GM12892 (cell line): ENCODE results near the gene GASK1B.

Experiments used
- DNase-seq: peaks from one replicate; pipeline ENCODE4 v3.0.0; 2011; ENCODE audit not compliant: insufficient read length
- FAIRE-seq: peaks from 2 replicates; lab custom pipeline; 2011; peaks lifted over from hg19 to GRCh38; lab: Jason Lieb, UNC
- POLR2A ChIP-seq: IDR thresholded peaks from 2 replicates; pipeline ENCODE4 v1.6.1; 2011; ENCODE audit warnings: low read depth, low read length, control low read depth
- POLR2AphosphoS5 ChIP-seq: IDR thresholded peaks from 2 replicates; pipeline ENCODE4 v1.6.1; 2011; ENCODE audit warnings: low read depth, low read length, control low read depth
- TAF1 ChIP-seq: IDR thresholded peaks from 2 replicates; pipeline ENCODE4 v1.6.1; 2011; ENCODE audit warnings: low read depth, mild to moderate bottlenecking, control low read depth, low read length, borderline replicate concordance

The GASK1B gene

GRCh38 chr4:158161551-158162354 is 11.1 kb downstream of the GASK1B start:
- DNase-seq (no peak), FAIRE-seq (no peak)
- TF ChIP-seq TAF1, result no peak
- no peak for TF ChIP-seq POLR2AphosphoS5
- TF ChIP-seq POLR2A, result no peak

- FAIRE-seq (no peak), DNase-seq (no peak)
- TF ChIP-seq TAF1 (no peak), POLR2A (no peak), POLR2AphosphoS5 (no peak)
These were observed 13.1 kb downstream of the GASK1B start for GRCh38 chr4:158159718-158160094.

- DNase-seq, result no peak
- no peak for FAIRE-seq
- no peak for TF ChIP-seq TAF1
- no peak for TF ChIP-seq POLR2AphosphoS5
- no peak for TF ChIP-seq POLR2A
These were observed 13.6 kb downstream of the GASK1B start for GRCh38 chr4:158159054-158159717.

- DNase-seq, result no peak
- no peak for FAIRE-seq
These were observed 15.4 kb downstream of the GASK1B start for GRCh38 chr4:158157412-158157811.

GRCh38 chr4:158155656-158156356 is 17.0 kb downstream of the GASK1B start:
- FAIRE-seq (no peak), DNase-seq (no peak)
- no peak for TF ChIP-seq TAF1
- no peak for TF ChIP-seq POLR2A
- no peak for TF ChIP-seq POLR2AphosphoS5

More at GRCh38 chr4:158157412-158157811, 15.4 kb downstream of the GASK1B start:
- TF ChIP-seq POLR2AphosphoS5, result no peak

GRCh38 chr4:158147151-158147550 is 25.7 kb downstream of the GASK1B start:
- DNase-seq (no peak), FAIRE-seq (no peak)
- TF ChIP-seq TAF1 (no peak), POLR2A (no peak), POLR2AphosphoS5 (no peak)

GRCh38 chr4:158146736-158147135 is 26.1 kb downstream of the GASK1B start:
- FAIRE-seq, result no peak
- TF ChIP-seq POLR2AphosphoS5 (no peak), POLR2A (no peak), TAF1 (no peak)
- DNase-seq, result no peak

- FAIRE-seq, result no peak
- no peak for DNase-seq
- TF ChIP-seq TAF1, result no peak
- TF ChIP-seq POLR2AphosphoS5, result no peak
These were observed 33.7 kb downstream of the GASK1B start for GRCh38 chr4:158139086-158139485.

- no peak for TF ChIP-seq TAF1
- TF ChIP-seq POLR2AphosphoS5, result no peak
- no peak for TF ChIP-seq POLR2A
- no peak for FAIRE-seq
- DNase-seq, result no peak
These were observed 38.6 kb downstream of the GASK1B start for GRCh38 chr4:158134222-158134621.

GRCh38 chr4:158133551-158133950 is 39.3 kb downstream of the GASK1B start:
- no peak for DNase-seq
- FAIRE-seq, result no peak
- TF ChIP-seq POLR2AphosphoS5, result no peak
- TF ChIP-seq POLR2A, result no peak
- no peak for TF ChIP-seq TAF1

- FAIRE-seq (no peak), DNase-seq (no peak)
- TF ChIP-seq POLR2AphosphoS5 (no peak), POLR2A (no peak), TAF1 (no peak)
These were observed 41.8 kb downstream of the GASK1B start for GRCh38 chr4:158131027-158131426.

GRCh38 chr4:158130204-158130603 is 42.6 kb downstream of the GASK1B start:
- TF ChIP-seq POLR2AphosphoS5 (no peak), TAF1 (no peak), POLR2A (no peak)
- DNase-seq, result no peak
- FAIRE-seq, result no peak
